HepG2 (cell line): ENCODE results near the gene ENO2. TPM values are rescaled to one million over a fixed set of nuclear protein-coding genes. Genes with fewer than 3 reads are reported as not detected.
A peak's percentile ranks its signal among the peaks of the same experiment; 100 is the strongest.

Experiments used
- ATAC-seq: fragments of 200-7000 bp; cut with Tn5 transposase; 3 replicates; pipeline ENCODE4 v1.9.1; 2020; ENCODE audit warnings: mild to moderate bottlenecking, moderate library complexity
- BruUV-seq: library from RNA; stranded (reverse); fragments of 400-500 nt; replicated peaks from 2 replicates; lab custom pipeline; 2021; lab: Mats Ljungman, UMichigan
- CTCF ChIA-PET: fragments of 300-600 bp; formaldehyde crosslinking; extraction: SDS; loops from one replicate; lab custom pipeline; 2021; ENCODE audit warnings: low total read pairs, inconsistent platforms, low intra/inter-chr PET ratio; lab: Yijun Ruan, JAX
- POLR2A ChIA-PET: fragments of 350-600 bp; sonication (Branson Sonifier 250); formaldehyde crosslinking; loops from one replicate; lab custom pipeline; 2020; ENCODE audit warnings: antibody characterized with exemption, inconsistent platforms; lab: Yijun Ruan, JAX
- DNase-seq: peaks from one replicate; pipeline ENCODE4 v3.0.0-alpha.2; 2015; ENCODE audit warnings: low spot score
- FAIRE-seq: peaks from 3 replicates; lab custom pipeline; 2011; peaks lifted over from hg19 to GRCh38; lab: Jason Lieb, UNC
- H2AFZ ChIP-seq: one replicate; pipeline ENCODE4 v1.6.1; 2011; ENCODE audit warnings: low read length, inconsistent platforms
- H3K27ac ChIP-seq: fragments of 300-600 bp; 3 replicates; pipeline ENCODE4 v1.8.0; 2011; ENCODE audit warnings: mixed run types, mild to moderate bottlenecking, mixed read lengths, low read length, inconsistent platforms; ENCODE audit not compliant: insufficient read depth; ENCODE audit errors: extremely low read length
- H3K27me3 ChIP-seq, 2 experiments: fragments of 200-600 bp in 1 of 2; 2 replicates in 1 of 2; 3 replicates in 1 of 2; pipeline versions ENCODE4 v1.6.0 to v1.8.0; 2011; ENCODE audit warnings: low read length in 2 of 2, mild to moderate bottlenecking in 2 of 2, moderate library complexity in 2 of 2, inconsistent platforms in 1 of 2; ENCODE audit not compliant: insufficient read depth in 2 of 2, control insufficient read depth in 1 of 2
- H3K36me3 ChIP-seq, 2 experiments: fragments of 200-600 bp in 1 of 2; replicated peaks in 1 of 2; 2 replicates in 1 of 2; 3 replicates in 1 of 2; pipeline versions ENCODE4 v1.5.1 to v1.8.0; 2011; ENCODE audit warnings: low read length in 2 of 2, inconsistent platforms in 1 of 2; ENCODE audit not compliant: insufficient read depth in 2 of 2, control insufficient read depth in 1 of 2
- H3K4me1 ChIP-seq: 2 replicates; pipeline ENCODE4 v1.5.1; 2012; ENCODE audit warnings: low read length, inconsistent platforms; ENCODE audit not compliant: insufficient read depth
- H3K4me2 ChIP-seq: 2 replicates; pipeline ENCODE4 v1.6.0; 2011; ENCODE audit warnings: low read depth, low read length, inconsistent platforms
- H3K4me3 ChIP-seq, 3 experiments: fragments of 200-600 bp in 1 of 3; sonication (generic), shearing (Covaris generic) in 1 of 3; replicated peaks in 1 of 3; 2 replicates each; pipeline ENCODE4 v1.5.1; 2011 to 2016; ENCODE audit warnings: low read length in 3 of 3, inconsistent platforms in 2 of 3, low read depth in 2 of 3, mild to moderate bottlenecking in 2 of 3, control low read depth in 1 of 3, mixed read lengths in 1 of 3; ENCODE audit not compliant: insufficient read depth in 1 of 3
- H3K79me2 ChIP-seq: one replicate; pipeline ENCODE4 v1.6.1; 2011; ENCODE audit warnings: low read length, inconsistent platforms; ENCODE audit not compliant: insufficient read depth
- H3K9ac ChIP-seq: 2 replicates; pipeline ENCODE4 v1.6.0; 2011; ENCODE audit warnings: mild to moderate bottlenecking, low read depth, low read length, inconsistent platforms; ENCODE audit not compliant: insufficient read depth
- H3K9me3 ChIP-seq: 2 replicates; pipeline ENCODE4 v1.5.1; 2012; ENCODE audit warnings: mild to moderate bottlenecking, low read length
- H4K20me1 ChIP-seq: 2 replicates; pipeline ENCODE4 v1.6.0; 2011; ENCODE audit warnings: inconsistent platforms, mild to moderate bottlenecking, low read length, moderate library complexity; ENCODE audit not compliant: insufficient read depth
- KDM5B ChIP-seq: sonication (generic); formaldehyde crosslinking; IDR thresholded peaks from 2 replicates; pipeline ENCODE4 v1.4.0; 2020; ENCODE audit warnings: missing genetic modification reagents, mild to moderate bottlenecking, borderline replicate concordance
- MEIS2 ChIP-seq: sonication (generic); formaldehyde crosslinking; IDR thresholded peaks from 2 replicates; pipeline ENCODE4 v1.9.0; 2021; ENCODE audit warnings: mild to moderate bottlenecking, missing genetic modification reagents
- ZNF724P ChIP-seq: sonication (generic); formaldehyde crosslinking; IDR thresholded peaks from 2 replicates; pipeline ENCODE4 v1.8.0; 2022; ENCODE audit warnings: missing genetic modification reagents, borderline replicate concordance
- ZSCAN30 ChIP-seq: sonication (generic); formaldehyde crosslinking; IDR thresholded peaks from 2 replicates; pipeline ENCODE4 v1.5.0; 2020; ENCODE audit warnings: mild to moderate bottlenecking, missing genetic modification reagents
- WGBS: methylation state at CpG from one replicate; pipeline ENCODE4 v1.1.6; 2017; ENCODE audit warnings: low lambda C conversion rate; 5-methylcytosine and 5-hydroxymethylcytosine counted together
- in situ Hi-C: cut with HindIII; loops from 2 replicates; pipeline ENCODE4 v1.10.0; 2017; ENCODE audit warnings: low pct_unique_long_range_greater_than_20kb; ENCODE audit not compliant: extremely low pct_ligation_motif_present
- intact Hi-C: fragments of 100-400 bp; cut with micrococcal nuclease; formaldehyde crosslinking; loops from one replicate; pipeline ENCODE4 v1.10.0; 2022; ENCODE audit not compliant: unreplicated experiment
- polyA plus RNA-seq, 8 experiments: library from polyadenylated mRNA; depleted of rRNA in 3 of 8; stranded (reverse) in 7 of 8; unstranded in 1 of 8; fragments of >200 nt; fragmentation: Illumina TruSeq in 4 of 8; extraction: Trizol in 4 of 8; gene quantifications; 2 replicates each; pipeline versions ENCODE4 v1.2.1 to v1.2.3, GENCODE V29; 2011 to 2016; ENCODE audit warnings: low read depth in 4 of 8, missing spikeins in 1 of 8, mixed read lengths in 1 of 8; ENCODE audit not compliant: insufficient read depth in 1 of 8
- total RNA-seq, 5 experiments: library from RNA; depleted of rRNA; stranded (reverse); fragments of >200 nt; fragmentation: Illumina TruSeq; extraction: Trizol; gene quantifications; 2 replicates each; pipeline ENCODE4 v1.2.3, GENCODE V29; 2016; ENCODE audit warnings: low read depth in 1 of 5
- TF ChIP-seq, protein P1 (sequence below): sonication (generic); formaldehyde crosslinking; IDR thresholded peaks from 2 replicates; pipeline ENCODE4 v1.5.0; 2020; ENCODE audit warnings: mild to moderate bottlenecking, missing genetic modification reagents, moderate library complexity
- TF ChIP-seq, protein P2 (sequence below): IDR thresholded peaks from 2 replicates; pipeline ENCODE4 v1.6.1; 2016; ENCODE audit warnings: missing compliant biosample characterization, missing genetic modification reagents, borderline replicate concordance

The ENO2 gene
- total and polyA plus RNA-seq, 2 of the 13 experiments (the other 11 are each of a cell fraction or from before 2014, with no cell fraction given), result 19.3 to 136 TPM

DNA sequence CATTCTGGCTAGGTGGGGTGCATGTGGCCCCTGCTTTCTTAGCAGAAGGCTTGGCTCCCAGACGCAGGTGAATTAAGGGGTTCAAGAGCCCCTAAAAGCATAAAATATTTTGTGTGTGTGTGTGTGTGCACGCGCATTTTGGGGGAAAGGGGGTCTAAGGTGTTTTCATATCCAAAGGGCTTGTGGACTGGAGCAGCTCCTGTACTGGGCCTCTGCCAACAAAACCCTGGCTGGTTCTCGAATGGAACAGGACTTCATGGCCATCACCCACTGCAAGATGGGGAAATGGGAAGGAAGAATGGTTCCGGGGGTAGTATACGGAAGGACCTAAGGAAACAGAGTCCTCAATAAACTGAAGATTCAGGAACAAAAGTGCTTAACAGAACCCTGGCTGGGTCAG is 9.5 kb downstream of the ENO2 start:
- in situ Hi-C loops, result no loop called here
- CTCF ChIA-PET, result interaction anchor here (0.8 to 1.9 kb wide), 4 partner anchors 14 to 55 kb away, joined by 4 to 16 read pairs (median 7); partner anchors contain the start of gene C12orf57
- H3K79me2 ChIP-seq, result peaks cover 4% of the 10 kb centered on the region
- H3K36me3 ChIP-seq, result peaks cover 0 to 20% of the 10 kb centered on the region in 2 experiments; a peak in 3 of 5 replicates
- H3K9me3 ChIP-seq, result no peaks in the 10 kb centered on the region
- no peaks in the 10 kb centered on the region for H4K20me1 ChIP-seq
- ATAC-seq, result no peak
- intact Hi-C loops, result loop anchor here (2.0 kb wide), 1 partner anchor 15 kb away; no protein-coding TSS in a partner anchor
- FAIRE-seq, result no peak
- DNase-seq, result no peak
- no peak overlapping the region for H3K4me2 ChIP-seq
- POLR2A ChIA-PET, result interaction anchor here (0.6 to 3.8 kb wide), 6 partner anchors 10 to 184 kb away, joined by 3 to 55 read pairs (median 16); partner anchors contain the start of genes C12orf57 and RNU7-1
- no TSS peak for BruUV-seq
- TF ChIP-seq, protein P1, sequence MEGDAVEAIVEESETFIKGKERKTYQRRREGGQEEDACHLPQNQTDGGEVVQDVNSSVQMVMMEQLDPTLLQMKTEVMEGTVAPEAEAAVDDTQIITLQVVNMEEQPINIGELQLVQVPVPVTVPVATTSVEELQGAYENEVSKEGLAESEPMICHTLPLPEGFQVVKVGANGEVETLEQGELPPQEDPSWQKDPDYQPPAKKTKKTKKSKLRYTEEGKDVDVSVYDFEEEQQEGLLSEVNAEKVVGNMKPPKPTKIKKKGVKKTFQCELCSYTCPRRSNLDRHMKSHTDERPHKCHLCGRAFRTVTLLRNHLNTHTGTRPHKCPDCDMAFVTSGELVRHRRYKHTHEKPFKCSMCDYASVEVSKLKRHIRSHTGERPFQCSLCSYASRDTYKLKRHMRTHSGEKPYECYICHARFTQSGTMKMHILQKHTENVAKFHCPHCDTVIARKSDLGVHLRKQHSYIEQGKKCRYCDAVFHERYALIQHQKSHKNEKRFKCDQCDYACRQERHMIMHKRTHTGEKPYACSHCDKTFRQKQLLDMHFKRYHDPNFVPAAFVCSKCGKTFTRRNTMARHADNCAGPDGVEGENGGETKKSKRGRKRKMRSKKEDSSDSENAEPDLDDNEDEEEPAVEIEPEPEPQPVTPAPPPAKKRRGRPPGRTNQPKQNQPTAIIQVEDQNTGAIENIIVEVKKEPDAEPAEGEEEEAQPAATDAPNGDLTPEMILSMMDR (CRISPR knock-in tag), result no peak
- TF ChIP-seq MEIS2 (CRISPR knock-in tag), result no peak
- TF ChIP-seq, protein P2, sequence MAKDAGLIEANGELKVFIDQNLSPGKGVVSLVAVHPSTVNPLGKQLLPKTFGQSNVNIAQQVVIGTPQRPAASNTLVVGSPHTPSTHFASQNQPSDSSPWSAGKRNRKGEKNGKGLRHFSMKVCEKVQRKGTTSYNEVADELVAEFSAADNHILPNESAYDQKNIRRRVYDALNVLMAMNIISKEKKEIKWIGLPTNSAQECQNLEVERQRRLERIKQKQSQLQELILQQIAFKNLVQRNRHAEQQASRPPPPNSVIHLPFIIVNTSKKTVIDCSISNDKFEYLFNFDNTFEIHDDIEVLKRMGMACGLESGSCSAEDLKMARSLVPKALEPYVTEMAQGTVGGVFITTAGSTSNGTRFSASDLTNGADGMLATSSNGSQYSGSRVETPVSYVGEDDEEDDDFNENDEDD (CRISPR knock-in tag), result no peak
- TF ChIP-seq ZSCAN30 (CRISPR knock-in tag), result no peak
- TF ChIP-seq KDM5B, result peak; percentile 1; the same call in 1 of the 2 replicates
- TF ChIP-seq ZNF724P (CRISPR knock-in tag), result no peak
- WGBS, result 92% methylated on average over 6 of the region's 6 CpGs
- no peak overlapping the region for H3K9ac ChIP-seq
- no peak overlapping the region for H2AFZ ChIP-seq
- no peak overlapping the region for H3K27ac ChIP-seq
- no peak overlapping the region for H3K4me3 ChIP-seq
- no peaks in the 10 kb centered on the region; a peak in 1 of 5 replicates for H3K27me3 ChIP-seq
- peaks cover 35% of the 10 kb centered on the region for H3K4me1 ChIP-seq
